ENCODE results near the gene CASP9. TPM values are rescaled to one million over a fixed set of nuclear protein-coding genes. Genes with fewer than 3 reads are reported as not detected.
A peak's percentile ranks its signal among the peaks of the same experiment; 100 is the strongest.

The CASP9 gene
- total and polyA plus RNA-seq, 2 of the 13 experiments (the other 11 are each of a cell fraction or from before 2014, with no cell fraction given), result 8.5 to 11.5 TPM

GRCh38 chr1:15452866-15453571 lies 71.0 kb downstream of the CASP9 start:
- H3K4me3 ChIP-seq (replicated peaks in 1 of 3; ENCODE audit: insufficient read depth in 1 of 3, low read depth in 2 of 3, low read length in 3 of 3), result no peak overlapping the region
- DNase-seq (ENCODE audit: low spot score), result no peak
- no peak overlapping the region for H2AFZ ChIP-seq (ENCODE audit: low read length)
- H3K36me3 ChIP-seq (replicated peaks in 1 of 2; ENCODE audit: control insufficient read depth in 1 of 2, insufficient read depth in 2 of 2, low read length in 2 of 2), result no peaks in the 10 kb centered on the region
- H3K4me2 ChIP-seq (ENCODE audit: low read depth, low read length), result no peak overlapping the region
- FAIRE-seq, result no peak
- intact Hi-C loops (cut with micrococcal nuclease; ENCODE audit: unreplicated experiment), result no loop called here
- POLR2A ChIA-PET, result no interaction called here
- no peaks in the 10 kb centered on the region for H3K79me2 ChIP-seq (ENCODE audit: insufficient read depth, low read length)
- CTCF ChIA-PET (ENCODE audit: low intra/inter-chr PET ratio, low total read pairs), result no interaction called here
- H3K4me1 ChIP-seq (ENCODE audit: insufficient read depth, low read length), result peaks cover 7% of the 10 kb centered on the region
- no peak overlapping the region for H3K9ac ChIP-seq (ENCODE audit: insufficient read depth, low read depth, low read length)
- no peaks in the 10 kb centered on the region for H3K9me3 ChIP-seq (ENCODE audit: low read length)
- H4K20me1 ChIP-seq (ENCODE audit: insufficient read depth, low read length), result no peaks in the 10 kb centered on the region
- no peak overlapping the region for H3K27ac ChIP-seq (ENCODE audit: extremely low read length, insufficient read depth, low read length)
- WGBS (ENCODE audit: low lambda C conversion rate), result 41% methylated on average over 10 of the region's 10 CpGs
- H3K27me3 ChIP-seq (ENCODE audit: control insufficient read depth in 1 of 2, insufficient read depth in 2 of 2, low read length in 2 of 2), result no peaks in the 10 kb centered on the region; a peak in 1 of 5 replicates
- no TSS peak for BruUV-seq (replicated peaks)
- TF ChIP-seq ZBTB40 (IDR thresholded peaks at IDR 0.05), result peak; percentile 63
- TF ChIP-seq ZBTB40 (CRISPR knock-in tag; IDR thresholded peaks at IDR 0.05), result peak; percentile 96
- TF ChIP-seq MXI1 (IDR thresholded peaks at IDR 0.05; ENCODE audit: borderline replicate concordance, low read depth, low read length), result no peak
- no peak for ATAC-seq
- in situ Hi-C loops (cut with HindIII; ENCODE audit: extremely low pct_ligation_motif_present, low pct_unique_long_range_greater_than_20kb), result no loop called here

Measured in HepG2 (cell line).